ENCODE measurements around the gene TRIM62. TPM values are rescaled to one million over a fixed set of nuclear protein-coding genes. Genes with fewer than 3 reads are reported as not detected.
"Not testable (repeated sequence)": the region's sequence is repeated elsewhere in the genome, so short reads cannot be mapped to it uniquely, and the experiment has no call there.

Gene TRIM62
- polyA plus RNA-seq, 1 donor from 2014 or later, result 5.3 TPM

- peaks cover 5% of the 10 kb centered on the region for H3K36me3 Mint-ChIP-seq
- H3K4me3 Mint-ChIP-seq, result no peak overlapping the region
- H3K27ac Mint-ChIP-seq, result no peak overlapping the region
These were observed 39.3 kb downstream of the TRIM62 start for GRCh38 chr1:33142483-33143064.

GRCh38 chr1:33141781-33142180, 40.1 kb downstream of the TRIM62 start:
- Mint-ChIP-seq H3K36me3 (peaks cover 3% of the 10 kb centered on the region), H3K9me3 (no peaks in the 10 kb centered on the region), H3K4me1 (peaks cover 0 to 5% (median 2%) of the 10 kb centered on the region in 3 donors), H3K27me3 (no peaks in the 10 kb centered on the region), H3K4me3 (no peak overlapping the region), H3K27ac (no peak overlapping the region)

More at GRCh38 chr1:33142483-33143064, 39.3 kb downstream of the TRIM62 start:
- peaks cover 0 to 6% (median 2%) of the 10 kb centered on the region in 3 donors for H3K4me1 Mint-ChIP-seq
- no peaks in the 10 kb centered on the region for H3K27me3 Mint-ChIP-seq
- no peaks in the 10 kb centered on the region for H3K9me3 Mint-ChIP-seq

GRCh38 chr1:33141216-33141615, 40.6 kb downstream of the TRIM62 start:
- Mint-ChIP-seq H3K4me1 (peaks cover 0 to 4% (median 2%) of the 10 kb centered on the region in 3 donors), H3K27me3 (no peaks in the 10 kb centered on the region), H3K9me3 (no peaks in the 10 kb centered on the region), H3K4me3 (no peak overlapping the region), H3K36me3 (peaks cover 1% of the 10 kb centered on the region), H3K27ac (no peak overlapping the region)

- no peaks in the 10 kb centered on the region for H3K27me3 Mint-ChIP-seq
- no peak overlapping the region for H3K4me3 Mint-ChIP-seq
- no peaks in the 10 kb centered on the region for H3K9me3 Mint-ChIP-seq
- H3K36me3 Mint-ChIP-seq, result peaks cover 3% of the 10 kb centered on the region
- no peak overlapping the region for H3K27ac Mint-ChIP-seq
- peaks cover 0 to 7% (median 4%) of the 10 kb centered on the region in 3 donors for H3K4me1 Mint-ChIP-seq
These were observed 41.4 kb downstream of the TRIM62 start for GRCh38 chr1:33140153-33141149.

- Mint-ChIP-seq H3K27ac (peak overlapping the region in 1 of 3 donors; percentile 69), H3K36me3 (peaks cover 3% of the 10 kb centered on the region), H3K4me3 (no peak overlapping the region), H3K9me3 (no peaks in the 10 kb centered on the region), H3K27me3 (no peaks in the 10 kb centered on the region), H3K4me1 (peaks cover 0 to 6% (median 0%) of the 10 kb centered on the region in 3 donors)
These were observed 44.0 kb downstream of the TRIM62 start for GRCh38 chr1:33137800-33138199.

GRCh38 chr1:33136041-33136440, 45.8 kb downstream of the TRIM62 start:
- H3K27ac Mint-ChIP-seq, H3K9me3 Mint-ChIP-seq, H3K27me3 Mint-ChIP-seq, H3K36me3 Mint-ChIP-seq: not testable (repeated sequence)
- peak overlapping the region in 1 of 4 donors; percentile 10 for H3K4me3 Mint-ChIP-seq
- H3K4me1 Mint-ChIP-seq, result peaks cover 0 to 13% (median 0%) of the 10 kb centered on the region in 3 donors

GRCh38 chr1:33133478-33134105, 48.3 kb downstream of the TRIM62 start:
- Mint-ChIP-seq H3K4me1 (peaks cover 0 to 26% (median 10%) of the 10 kb centered on the region in 3 donors), H3K27me3 (no peaks in the 10 kb centered on the region), H3K36me3 (peaks cover 10% of the 10 kb centered on the region), H3K27ac (no peak overlapping the region), H3K4me3 (no peak overlapping the region), H3K9me3 (no peaks in the 10 kb centered on the region)

- no peak overlapping the region for H3K27ac Mint-ChIP-seq
- H3K27me3 Mint-ChIP-seq, result no peaks in the 10 kb centered on the region
- no peaks in the 10 kb centered on the region for H3K9me3 Mint-ChIP-seq
- peaks cover 10% of the 10 kb centered on the region for H3K36me3 Mint-ChIP-seq
- H3K4me3 Mint-ChIP-seq, result peak overlapping the region in 2 of 4 donors; percentile 53 to 56
- peaks cover 0 to 30% (median 12%) of the 10 kb centered on the region in 3 donors for H3K4me1 Mint-ChIP-seq
These were observed 49.3 kb downstream of the TRIM62 start for GRCh38 chr1:33132549-33132948.

GRCh38 chr1:33131191-33131590, 50.7 kb downstream of the TRIM62 start:
- Mint-ChIP-seq H3K27ac (no peak overlapping the region), H3K4me3 (no peak overlapping the region)

GRCh38 chr1:33130297-33130696, 51.5 kb downstream of the TRIM62 start:
- peak overlapping the region in 1 of 4 donors; percentile 49 for H3K4me3 Mint-ChIP-seq
- H3K27ac Mint-ChIP-seq, result peak overlapping the region in 1 of 3 donors; percentile 25
- H3K36me3 Mint-ChIP-seq, result peaks cover 7% of the 10 kb centered on the region
- peaks cover 0 to 2% (median 0%) of the 10 kb centered on the region in 3 donors for H3K9me3 Mint-ChIP-seq
- H3K27me3 Mint-ChIP-seq, result no peaks in the 10 kb centered on the region
- peaks cover 7 to 37% (median 15%) of the 10 kb centered on the region in 3 donors for H3K4me1 Mint-ChIP-seq

More at GRCh38 chr1:33131191-33131590, 50.7 kb downstream of the TRIM62 start:
- H3K36me3 Mint-ChIP-seq, result peaks cover 8% of the 10 kb centered on the region
- no peaks in the 10 kb centered on the region for H3K27me3 Mint-ChIP-seq
- peaks cover 7 to 33% (median 12%) of the 10 kb centered on the region in 3 donors for H3K4me1 Mint-ChIP-seq
- no peaks in the 10 kb centered on the region for H3K9me3 Mint-ChIP-seq

GRCh38 chr1:33128781-33129180, 53.1 kb downstream of the TRIM62 start:
- Mint-ChIP-seq H3K36me3 (peaks cover 10% of the 10 kb centered on the region), H3K27me3 (no peaks in the 10 kb centered on the region), H3K9me3 (peaks cover 0 to 2% (median 0%) of the 10 kb centered on the region in 3 donors), H3K4me1 (peaks cover 7 to 37% (median 15%) of the 10 kb centered on the region in 3 donors), H3K27ac (peak overlapping the region in 1 of 3 donors; percentile 69), H3K4me3 (peak overlapping the region; percentile 53 to 95 (median 59))

- no peaks in the 10 kb centered on the region for H3K27me3 Mint-ChIP-seq
- peaks cover 7 to 34% (median 15%) of the 10 kb centered on the region in 3 donors for H3K4me1 Mint-ChIP-seq
- H3K9me3 Mint-ChIP-seq, result peaks cover 0 to 2% (median 0%) of the 10 kb centered on the region in 3 donors
- peak overlapping the region; percentile 84 to 98 (median 94) for H3K4me3 Mint-ChIP-seq
- H3K27ac Mint-ChIP-seq, result peak overlapping the region; percentile 83 to 97 (median 94)
- H3K36me3 Mint-ChIP-seq, result peaks cover 8% of the 10 kb centered on the region
These were observed 54.6 kb downstream of the TRIM62 start for GRCh38 chr1:33127001-33127823.

GRCh38 chr1:33126411-33127000, 55.3 kb downstream of the TRIM62 start:
- Mint-ChIP-seq H3K27me3 (no peaks in the 10 kb centered on the region), H3K4me1 (peaks cover 7 to 37% (median 15%) of the 10 kb centered on the region in 3 donors), H3K36me3 (peaks cover 8% of the 10 kb centered on the region)

GRCh38 chr1:33124647-33125046, 57.2 kb downstream of the TRIM62 start:
- not testable (repeated sequence) for H3K4me3 Mint-ChIP-seq, H3K27me3 Mint-ChIP-seq, H3K9me3 Mint-ChIP-seq, H3K36me3 Mint-ChIP-seq, H3K27ac Mint-ChIP-seq
- peaks cover 7 to 36% (median 18%) of the 10 kb centered on the region in 3 donors for H3K4me1 Mint-ChIP-seq

More at GRCh38 chr1:33126411-33127000, 55.3 kb downstream of the TRIM62 start:
- peaks cover 0 to 2% (median 0%) of the 10 kb centered on the region in 3 donors for H3K9me3 Mint-ChIP-seq
- H3K4me3 Mint-ChIP-seq, result peak overlapping the region; percentile 84 to 98 (median 94)
- H3K27ac Mint-ChIP-seq, result peak overlapping the region; percentile 83 to 97 (median 94)
